ENCODE data around the gene EXOSC5. TPM values are rescaled to one million over a fixed set of nuclear protein-coding genes. Genes with fewer than 3 reads are reported as not detected.

The EXOSC5 gene
- total and polyA plus RNA-seq, 2 of the 4 experiments (the other 2 are of a cell fraction), result 19.0 to 25.2 TPM

DNA sequence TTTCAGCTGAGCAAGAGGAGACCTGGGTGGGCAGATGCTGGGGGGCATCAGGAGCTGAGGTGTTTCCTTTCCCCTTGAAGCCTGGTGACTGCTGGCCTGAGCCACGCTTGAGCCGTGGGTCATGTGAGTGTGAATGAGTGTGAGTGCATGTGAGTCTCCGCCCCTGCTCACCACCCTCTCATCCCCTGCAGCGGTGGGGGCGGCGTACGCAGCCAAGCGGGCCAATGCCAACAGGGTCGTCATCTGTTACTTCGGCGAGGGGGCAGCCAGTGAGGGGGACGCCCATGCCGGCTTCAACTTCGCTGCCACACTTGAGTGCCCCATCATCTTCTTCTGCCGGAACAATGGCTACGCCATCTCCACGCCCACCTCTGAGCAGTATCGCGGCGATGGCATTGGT lies 24.8 kb upstream of the EXOSC5 start:
- POLR2A ChIA-PET (ENCODE audit: unreplicated experiment), result no interaction called here
- Histone ChIP-seq H3K18ac (ENCODE audit: low read depth, low read length) (no peak overlapping the region), H3K4me2 (ENCODE audit: low read depth, low read length) (no peak overlapping the region), H3K9me3 (ENCODE audit: control insufficient read depth, insufficient read depth, low read length) (no peaks in the 10 kb centered on the region), H3K27ac (ENCODE audit: insufficient read depth, low read length) (no peak overlapping the region), H3K27me3 (ENCODE audit: control insufficient read depth, insufficient read depth, low read length) (no peaks in the 10 kb centered on the region), H3K14ac (replicated peaks; ENCODE audit: low read depth, low read length) (no peak overlapping the region), H2BK15ac (ENCODE audit: low read depth, low read length) (no peak overlapping the region), H3K56ac (ENCODE audit: extremely low read depth, insufficient read depth, low read length) (no peak overlapping the region), H3K4me1 (ENCODE audit: control insufficient read depth, insufficient read depth, low read length) (peaks cover 4% of the 10 kb centered on the region; the same call in 1 of the 2 replicates), H2BK120ac (ENCODE audit: low read depth, low read length) (no peak overlapping the region), H4K91ac (ENCODE audit: insufficient read depth, low read depth, low read length) (no peak overlapping the region), H3K4me3 (ENCODE audit: insufficient read depth, low read depth, low read length) (no peak overlapping the region), H4K8ac (ENCODE audit: low read depth in 2 of 2, low read length in 2 of 2) (no peak overlapping the region), H4K20me1 (ENCODE audit: insufficient read depth, low read length) (no peaks in the 10 kb centered on the region), H2BK5ac (ENCODE audit: low read depth, low read length, poor library complexity, severe bottlenecking) (no peak overlapping the region), H3K9ac (ENCODE audit: low read depth, low read length) (no peak overlapping the region), H2AK5ac (ENCODE audit: low read depth, low read length) (no peak overlapping the region), H3K79me1 (ENCODE audit: low read depth in 1 of 2, low read length in 2 of 2) (no peaks in the 10 kb centered on the region), H2BK20ac (ENCODE audit: low read depth, low read length) (no peak overlapping the region), H3K4ac (ENCODE audit: low read depth, low read length) (no peak overlapping the region), H2AK9ac (replicated peaks; ENCODE audit: low read depth, low read length, poor library complexity) (no peak overlapping the region), H3K23ac (ENCODE audit: low read depth, low read length) (no peak overlapping the region), H2AFZ (replicated peaks; ENCODE audit: low read length, poor library complexity) (no peak overlapping the region), H3K9me1 (ENCODE audit: insufficient read depth, low read length) (no peaks in the 10 kb centered on the region; the same call in 1 of the 2 replicates), H4K5ac (ENCODE audit: low read depth, low read length) (no peak overlapping the region), H3K36me3 (ENCODE audit: control insufficient read depth, insufficient read depth, low read length) (peaks cover 50% of the 10 kb centered on the region)
- intact Hi-C loops (cut with micrococcal nuclease), result loop anchor here (10.0 kb wide), 1 partner anchor 217 kb away; no protein-coding TSS in a partner anchor
- DNase-seq (no peak), ATAC-seq (ENCODE audit: low read depth) (no peak)
- no TSS peak for BruUV-seq (replicated peaks)
- TF ChIP-seq NFE2L2 (IDR thresholded peaks at IDR 0.05; ENCODE audit: low read depth, low read length) (no peak), FOS (IDR thresholded peaks at IDR 0.05; ENCODE audit: low read depth, low read length) (no peak), CTCF (conservative IDR thresholded peaks at IDR 0.05; ENCODE audit: low read depth, low read length) (no peak), CEBPB (IDR thresholded peaks at IDR 0.05; ENCODE audit: low read depth, low read length) (no peak), RCOR1 (IDR thresholded peaks at IDR 0.05; ENCODE audit: insufficient replicate concordance, low read length) (no peak), MAFK (IDR thresholded peaks at IDR 0.05; ENCODE audit: low read depth, low read length) (no peak), RFX5 (IDR thresholded peaks at IDR 0.05; ENCODE audit: low read depth, low read length) (no peak), RAD21 (IDR thresholded peaks at IDR 0.05; ENCODE audit: low read length) (no peak), BHLHE40 (IDR thresholded peaks at IDR 0.05; ENCODE audit: low read depth, low read length) (no peak), SMC3 (IDR thresholded peaks at IDR 0.05; ENCODE audit: low read depth, low read length) (no peak)
- in situ Hi-C loops (cut with MboI; ENCODE audit: low sequenced_read_pairs), result no loop called here
- 97% methylated on average over 13 of the region's 20 CpGs; no CpG with 5 or more reads in 1 of the 2 experiments for WGBS, 2 experiments (ENCODE audit: extremely low coverage in 2 of 2, insufficient read length in 1 of 2)
- dilution Hi-C loops (cut with HindIII; ENCODE audit: low sequenced_read_pairs, unreplicated experiment), result no loop called here
- CTCF ChIA-PET, result no interaction called here
